HEK293 (cell line): ENCODE measurements around the gene NUP210.

Source experiments
- CTCF ChIA-PET: fragments of 350-600 bp; formaldehyde crosslinking; extraction: SDS; loops from one replicate; lab custom pipeline; 2021; ENCODE audit warnings: antibody characterized with exemption; lab: Yijun Ruan, JAX
- POLR2A ChIA-PET: fragments of 300-600 bp; formaldehyde crosslinking; extraction: SDS; loops from one replicate; lab custom pipeline; 2020; ENCODE audit warnings: antibody characterized with exemption, inconsistent platforms; lab: Yijun Ruan, JAX
- H3K27ac ChIP-seq: fragments of 200-500 bp; sonication (Bioruptor generic); 2 replicates; pipeline ENCODE4 v1.5.1; 2014; ENCODE audit warnings: low read depth, low read length, control low read depth, inconsistent platforms; ENCODE audit errors: extremely low read depth
- H3K36me3 ChIP-seq, 2 experiments: fragments of 200-500 bp in 1 of 2; sonication (Bioruptor generic) in 1 of 2; 1 replicate in 1 of 2; 2 replicates in 1 of 2; pipeline ENCODE4 v1.5.1; 2014 to 2017; ENCODE audit warnings: inconsistent platforms in 2 of 2, low read length in 2 of 2; ENCODE audit not compliant: control insufficient read depth in 2 of 2, insufficient read depth in 1 of 2
- H3K4me1 ChIP-seq: fragments of 200-500 bp; sonication (Bioruptor generic); 2 replicates; pipeline ENCODE4 v1.5.1; 2014; ENCODE audit warnings: mild to moderate bottlenecking, low read length, inconsistent platforms; ENCODE audit not compliant: control insufficient read depth, insufficient read depth
- H3K4me3 ChIP-seq: 2 replicates; pipeline ENCODE4 v1.5.1; 2011; ENCODE audit warnings: low read depth, mild to moderate bottlenecking, control low read depth, low read length, moderate library complexity
- H3K9me3 ChIP-seq: fragments of 200-500 bp; sonication (Bioruptor generic); 2 replicates; pipeline ENCODE4 v1.5.1; 2014; ENCODE audit warnings: low read depth, low read length, inconsistent platforms; ENCODE audit not compliant: control insufficient read depth, insufficient read depth
- GLIS1 ChIP-seq: fragments of 450-650 bp; formaldehyde crosslinking; IDR thresholded peaks from 2 replicates; pipeline ENCODE4 v1.5.1; 2016; ENCODE audit warnings: missing biosample characterization, missing genetic modification characterization
- GLIS2 ChIP-seq: fragments of 450-650 bp; formaldehyde crosslinking; IDR thresholded peaks from 2 replicates; pipeline ENCODE4 v1.5.1; 2016; ENCODE audit warnings: missing biosample characterization, missing genetic modification characterization
- KLF9 ChIP-seq: fragments of 450-650 bp; formaldehyde crosslinking; IDR thresholded peaks from 2 replicates; pipeline ENCODE4 v1.5.1; 2016; ENCODE audit warnings: missing biosample characterization, missing genetic modification characterization, low read depth
- OSR2 ChIP-seq: fragments of 450-650 bp; formaldehyde crosslinking; IDR thresholded peaks from 2 replicates; pipeline ENCODE4 v1.5.1; 2016; ENCODE audit warnings: missing biosample characterization, missing genetic modification characterization
- PRDM2 ChIP-seq: fragments of 450-650 bp; formaldehyde crosslinking; IDR thresholded peaks from 2 replicates; pipeline ENCODE4 v1.5.1; 2016; ENCODE audit warnings: missing biosample characterization, missing genetic modification characterization, borderline replicate concordance
- PRDM4 ChIP-seq: fragments of 450-650 bp; formaldehyde crosslinking; IDR thresholded peaks from 2 replicates; pipeline ENCODE4 v1.5.1; 2017; ENCODE audit warnings: missing biosample characterization, missing genetic modification characterization
- SALL2 ChIP-seq: fragments of 450-650 bp; formaldehyde crosslinking; IDR thresholded peaks from 2 replicates; pipeline ENCODE4 v1.5.0; 2017; ENCODE audit warnings: missing biosample characterization, mild to moderate bottlenecking, missing genetic modification characterization, borderline replicate concordance
- ZIC2 ChIP-seq: fragments of 450-650 bp; formaldehyde crosslinking; IDR thresholded peaks from 2 replicates; pipeline ENCODE4 v1.5.1; 2016; ENCODE audit warnings: missing biosample characterization, missing genetic modification characterization
- ZNF335 ChIP-seq: fragments of 450-650 bp; formaldehyde crosslinking; conservative IDR thresholded peaks from 2 replicates; pipeline ENCODE4 v1.5.1; 2016; ENCODE audit warnings: missing biosample characterization, missing genetic modification characterization
- ZNF354C ChIP-seq: fragments of 450-650 bp; formaldehyde crosslinking; IDR thresholded peaks from 2 replicates; pipeline ENCODE4 v1.5.1; 2016; ENCODE audit warnings: missing biosample characterization, missing genetic modification characterization, low read depth, borderline replicate concordance
- ZNF561 ChIP-seq: fragments of 450-650 bp; IDR thresholded peaks from 2 replicates; pipeline ENCODE4 v1.5.1; 2018; ENCODE audit warnings: missing biosample characterization, missing genetic modification characterization, borderline replicate concordance
- ZNF791 ChIP-seq: fragments of 450-650 bp; formaldehyde crosslinking; IDR thresholded peaks from 2 replicates; pipeline ENCODE4 v1.5.1; 2016; ENCODE audit warnings: missing biosample characterization, missing genetic modification characterization
- TF ChIP-seq, protein P1 (sequence below): fragments of 450-650 bp; IDR thresholded peaks from 2 replicates; pipeline ENCODE4 v1.5.1; 2018; ENCODE audit warnings: missing biosample characterization, mild to moderate bottlenecking, missing genetic modification characterization
- TF ChIP-seq, protein P2 (sequence below): fragments of 450-650 bp; formaldehyde crosslinking; IDR thresholded peaks from 2 replicates; pipeline ENCODE4 v1.5.1; 2016; ENCODE audit warnings: missing biosample characterization, missing genetic modification characterization, borderline replicate concordance

NUP210 gene

GRCh38 chr3:13420831-13421765, 976 bp upstream of the NUP210 start:
- no peak for TF ChIP-seq ZNF335
- TF ChIP-seq ZNF354C (tag by site-specific recombination) = no peak
- TF ChIP-seq, protein P1, sequence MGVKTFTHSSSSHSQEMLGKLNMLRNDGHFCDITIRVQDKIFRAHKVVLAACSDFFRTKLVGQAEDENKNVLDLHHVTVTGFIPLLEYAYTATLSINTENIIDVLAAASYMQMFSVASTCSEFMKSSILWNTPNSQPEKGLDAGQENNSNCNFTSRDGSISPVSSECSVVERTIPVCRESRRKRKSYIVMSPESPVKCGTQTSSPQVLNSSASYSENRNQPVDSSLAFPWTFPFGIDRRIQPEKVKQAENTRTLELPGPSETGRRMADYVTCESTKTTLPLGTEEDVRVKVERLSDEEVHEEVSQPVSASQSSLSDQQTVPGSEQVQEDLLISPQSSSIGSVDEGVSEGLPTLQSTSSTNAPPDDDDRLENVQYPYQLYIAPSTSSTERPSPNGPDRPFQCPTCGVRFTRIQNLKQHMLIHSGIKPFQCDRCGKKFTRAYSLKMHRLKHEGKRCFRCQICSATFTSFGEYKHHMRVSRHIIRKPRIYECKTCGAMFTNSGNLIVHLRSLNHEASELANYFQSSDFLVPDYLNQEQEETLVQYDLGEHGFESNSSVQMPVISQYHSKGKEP (tag by site-specific recombination) = 0 out of 2 replicates have a peak, but pooled peaks have one; percentile 32
- 0 out of 2 replicates have a peak, but pooled peaks have one; percentile 8 for TF ChIP-seq GLIS2
- peak; percentile 14; the same call in 1 of the 2 replicates for TF ChIP-seq ZIC2
- H3K4me3 ChIP-seq = no peak overlapping the region
- H3K9me3 ChIP-seq = no peaks in the 10 kb centered on the region
- ChIA-PET POLR2A (interaction anchor here (0.6 to 1.4 kb wide), 4 partner anchors 7 to 111 kb away, joined by 4 to 6 read pairs (median 5); partner anchors contain the start of gene HDAC11), CTCF (interaction anchor here (1.2 kb wide), 1 partner anchor 41 kb away, joined by 3 read pairs; no protein-coding TSS in a partner anchor)
- H3K4me1 ChIP-seq = peaks cover 8% of the 10 kb centered on the region
- H3K27ac ChIP-seq = no peak overlapping the region; the same call in 1 of the 2 replicates
- peaks cover 0 to 15% of the 10 kb centered on the region in 2 experiments; a peak in 2 of 3 replicates for H3K36me3 ChIP-seq

GRCh38 chr3:13419505-13420044, 547 bp downstream of the NUP210 start:
- Histone ChIP-seq H3K27ac (peak overlapping the region; percentile 90; the same call in 1 of the 2 replicates), H3K4me3 (peak overlapping the region; percentile 72), H3K9me3 (no peaks in the 10 kb centered on the region), H3K36me3 (peaks cover 0 to 25% of the 10 kb centered on the region in 2 experiments; a peak in 2 of 3 replicates), H3K4me1 (peaks cover 8% of the 10 kb centered on the region)
- POLR2A ChIA-PET = interaction anchor here (0.5 to 1.4 kb wide), 4 partner anchors 9 to 60 kb away, joined by 3 to 6 read pairs (median 4); partner anchors contain the start of gene HDAC11
- CTCF ChIA-PET = interaction anchor here (0.6 to 3.4 kb wide), 4 partner anchors 33 to 80 kb away, joined by 3 to 16 read pairs (median 4); no protein-coding TSS in a partner anchor
- TF ChIP-seq SALL2 (tag by site-specific recombination) (no peak), PRDM4 (tag by site-specific recombination) (no peak), KLF9 (no peak), PRDM2 (tag by site-specific recombination) (no peak), ZNF561 (no peak), ZNF791 (tag by site-specific recombination) (no peak), OSR2 (tag by site-specific recombination) (no peak), GLIS1 (tag by site-specific recombination) (no peak)
- TF ChIP-seq, protein P2, sequence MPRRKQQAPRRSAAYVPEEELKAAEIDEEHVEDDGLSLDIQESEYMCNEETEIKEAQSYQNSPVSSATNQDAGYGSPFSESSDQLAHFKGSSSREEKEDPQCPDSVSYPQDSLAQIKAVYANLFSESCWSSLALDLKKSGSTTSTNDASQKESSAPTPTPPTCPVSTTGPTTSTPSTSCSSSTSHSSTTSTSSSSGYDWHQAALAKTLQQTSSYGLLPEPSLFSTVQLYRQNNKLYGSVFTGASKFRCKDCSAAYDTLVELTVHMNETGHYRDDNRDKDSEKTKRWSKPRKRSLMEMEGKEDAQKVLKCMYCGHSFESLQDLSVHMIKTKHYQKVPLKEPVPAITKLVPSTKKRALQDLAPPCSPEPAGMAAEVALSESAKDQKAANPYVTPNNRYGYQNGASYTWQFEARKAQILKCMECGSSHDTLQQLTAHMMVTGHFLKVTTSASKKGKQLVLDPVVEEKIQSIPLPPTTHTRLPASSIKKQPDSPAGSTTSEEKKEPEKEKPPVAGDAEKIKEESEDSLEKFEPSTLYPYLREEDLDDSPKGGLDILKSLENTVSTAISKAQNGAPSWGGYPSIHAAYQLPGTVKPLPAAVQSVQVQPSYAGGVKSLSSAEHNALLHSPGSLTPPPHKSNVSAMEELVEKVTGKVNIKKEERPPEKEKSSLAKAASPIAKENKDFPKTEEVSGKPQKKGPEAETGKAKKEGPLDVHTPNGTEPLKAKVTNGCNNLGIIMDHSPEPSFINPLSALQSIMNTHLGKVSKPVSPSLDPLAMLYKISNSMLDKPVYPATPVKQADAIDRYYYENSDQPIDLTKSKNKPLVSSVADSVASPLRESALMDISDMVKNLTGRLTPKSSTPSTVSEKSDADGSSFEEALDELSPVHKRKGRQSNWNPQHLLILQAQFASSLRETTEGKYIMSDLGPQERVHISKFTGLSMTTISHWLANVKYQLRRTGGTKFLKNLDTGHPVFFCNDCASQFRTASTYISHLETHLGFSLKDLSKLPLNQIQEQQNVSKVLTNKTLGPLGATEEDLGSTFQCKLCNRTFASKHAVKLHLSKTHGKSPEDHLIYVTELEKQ (tag by site-specific recombination) = no peak
